Lower leg skin (tissue), 3 donors: ENCODE results near the gene ZNF771.

ENCODE experiments used
- CTCF ChIP-seq, 3 donors: fragments of 450-650 bp; IDR thresholded peaks; one replicate each; pipeline ENCODE4 v1.5.1; 2016; ENCODE audit warnings: antibody characterized with exemption in 3 of 3, mild to moderate bottlenecking in 3 of 3, moderate library complexity in 2 of 3
- POLR2A ChIP-seq, 2 donors: fragments of 450-650 bp; IDR thresholded peaks; one replicate each; pipeline ENCODE4 v1.6.1; 2016 to 2017; ENCODE audit warnings: antibody characterized with exemption in 2 of 2, mild to moderate bottlenecking in 1 of 2, moderate library complexity in 1 of 2

GRCh38 chr16:30464078-30464477, 56.7 kb downstream of the ZNF771 start:
- no peak for TF ChIP-seq CTCF (IDR thresholded peaks at IDR 0.05)
- TF ChIP-seq POLR2A (IDR thresholded peaks at IDR 0.05), result no peak
